ENCODE data around the gene PPFIBP2. TPM values are rescaled to one million over a fixed set of nuclear protein-coding genes. Genes with fewer than 3 reads are reported as not detected.

PPFIBP2 gene
- total RNA-seq, 1 experiment from 2014 or later: 21.5 TPM

GRCh38 chr11:7577291-7578190 lies 63.7 kb downstream of the PPFIBP2 start:
- DNase-seq (ENCODE audit: low read depth, low spot score): no peak
- in situ Hi-C loops (cut with HindIII; ENCODE audit: low pct_unique_long_range_greater_than_20kb, low sequenced_read_pairs) (no loop called here), intact Hi-C loops (cut with micrococcal nuclease; ENCODE audit: unreplicated experiment) (no loop called here)
- CTCF ChIA-PET: interaction anchor here (0.9 kb wide), 1 partner anchor 90 kb away, joined by 3 read pairs; no protein-coding TSS in a partner anchor
- BruUV-seq (replicated peaks): no TSS peak
- TF ChIP-seq POLR2AphosphoS5 (IDR thresholded peaks at IDR 0.05; ENCODE audit: low read depth, low read length) (no peak), SIN3A (IDR thresholded peaks at IDR 0.05; ENCODE audit: borderline replicate concordance, insufficient read depth, low read depth, low read length) (no peak), TCF7L2 (IDR thresholded peaks at IDR 0.05; ENCODE audit: low read depth, low read length) (no peak), REST (IDR thresholded peaks at IDR 0.05; ENCODE audit: insufficient read depth in 1 of 2, low read depth in 2 of 2, low read length in 1 of 2) (no peak)
- TF ChIP-seq, protein P1, sequence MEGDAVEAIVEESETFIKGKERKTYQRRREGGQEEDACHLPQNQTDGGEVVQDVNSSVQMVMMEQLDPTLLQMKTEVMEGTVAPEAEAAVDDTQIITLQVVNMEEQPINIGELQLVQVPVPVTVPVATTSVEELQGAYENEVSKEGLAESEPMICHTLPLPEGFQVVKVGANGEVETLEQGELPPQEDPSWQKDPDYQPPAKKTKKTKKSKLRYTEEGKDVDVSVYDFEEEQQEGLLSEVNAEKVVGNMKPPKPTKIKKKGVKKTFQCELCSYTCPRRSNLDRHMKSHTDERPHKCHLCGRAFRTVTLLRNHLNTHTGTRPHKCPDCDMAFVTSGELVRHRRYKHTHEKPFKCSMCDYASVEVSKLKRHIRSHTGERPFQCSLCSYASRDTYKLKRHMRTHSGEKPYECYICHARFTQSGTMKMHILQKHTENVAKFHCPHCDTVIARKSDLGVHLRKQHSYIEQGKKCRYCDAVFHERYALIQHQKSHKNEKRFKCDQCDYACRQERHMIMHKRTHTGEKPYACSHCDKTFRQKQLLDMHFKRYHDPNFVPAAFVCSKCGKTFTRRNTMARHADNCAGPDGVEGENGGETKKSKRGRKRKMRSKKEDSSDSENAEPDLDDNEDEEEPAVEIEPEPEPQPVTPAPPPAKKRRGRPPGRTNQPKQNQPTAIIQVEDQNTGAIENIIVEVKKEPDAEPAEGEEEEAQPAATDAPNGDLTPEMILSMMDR (IDR thresholded peaks at IDR 0.05): no peak
- no peak for ATAC-seq
- Histone ChIP-seq H3K27ac (ENCODE audit: low read length) (no peak overlapping the region), H3K36me3 (ENCODE audit: control insufficient read depth, insufficient read depth, low read length) (no peaks in the 10 kb centered on the region), H3K4me1 (ENCODE audit: control insufficient read depth, insufficient read depth, low read length) (peaks cover under 1% of the 10 kb centered on the region; the same call in 1 of the 2 replicates), H3K9me3 (ENCODE audit: control insufficient read depth, insufficient read depth, low read depth, low read length) (no peaks in the 10 kb centered on the region), H3K4me3 (ENCODE audit: low read depth in 2 of 2, low read length in 2 of 2) (no peak overlapping the region; a peak in 1 of 4 replicates), H3K27me3 (ENCODE audit: control insufficient read depth, insufficient read depth, low read length) (no peaks in the 10 kb centered on the region)
- POLR2A ChIA-PET: no interaction called here

GRCh38 chr11:7578276-7578955 lies 64.6 kb downstream of the PPFIBP2 start:
- ChIA-PET CTCF (interaction anchor here (0.9 kb wide), 1 partner anchor 89 kb away, joined by 3 read pairs; no protein-coding TSS in a partner anchor), POLR2A (no interaction called here)
- H3K4me1 ChIP-seq (ENCODE audit: control insufficient read depth, insufficient read depth, low read length): no peaks in the 10 kb centered on the region
- no peaks in the 10 kb centered on the region for H3K36me3 ChIP-seq (ENCODE audit: control insufficient read depth, insufficient read depth, low read length)
- intact Hi-C loops (cut with micrococcal nuclease; ENCODE audit: unreplicated experiment): no loop called here
- no peaks in the 10 kb centered on the region for H3K9me3 ChIP-seq (ENCODE audit: control insufficient read depth, insufficient read depth, low read depth, low read length)
- in situ Hi-C loops (cut with HindIII; ENCODE audit: low pct_unique_long_range_greater_than_20kb, low sequenced_read_pairs): no loop called here
- no peak overlapping the region for H3K27ac ChIP-seq (ENCODE audit: low read length)
- no TSS peak for BruUV-seq (replicated peaks)
- no peak for ATAC-seq
- H3K27me3 ChIP-seq (ENCODE audit: control insufficient read depth, insufficient read depth, low read length): no peaks in the 10 kb centered on the region
- TF ChIP-seq REST (IDR thresholded peaks at IDR 0.05; ENCODE audit: insufficient read depth in 1 of 2, low read depth in 2 of 2, low read length in 1 of 2) (no peak), POLR2AphosphoS5 (IDR thresholded peaks at IDR 0.05; ENCODE audit: low read depth, low read length) (no peak), TCF7L2 (IDR thresholded peaks at IDR 0.05; ENCODE audit: low read depth, low read length) (no peak)
- DNase-seq (ENCODE audit: low read depth, low spot score): no peak
- no peak overlapping the region for H3K4me3 ChIP-seq (ENCODE audit: low read depth in 2 of 2, low read length in 2 of 2)
